H54 (cell line): ENCODE data around the gene ANKDD1A.

Experiments
- DNase-seq: peaks from one replicate; pipeline ENCODE4 v3.0.0; 2011; ENCODE audit warnings: low spot score, mixed read lengths; ENCODE audit not compliant: insufficient read length
- FAIRE-seq: peaks from 3 replicates; lab custom pipeline; 2011; peaks lifted over from hg19 to GRCh38; lab: Jason Lieb, UNC
- POLR2A ChIP-seq: IDR thresholded peaks from 2 replicates; pipeline ENCODE4 v1.6.1; 2011; ENCODE audit warnings: low read depth, mild to moderate bottlenecking, low read length

Gene ANKDD1A

GRCh38 chr15:64921711-64922110 is 10.0 kb downstream of the ANKDD1A start:
- no peak for DNase-seq
- FAIRE-seq: no peak
- no peak for TF ChIP-seq POLR2A

- FAIRE-seq (no peak), DNase-seq (no peak)
- no peak for TF ChIP-seq POLR2A
These were observed 11.8 kb downstream of the ANKDD1A start for GRCh38 chr15:64923546-64923945.

GRCh38 chr15:64925335-64926330 is 13.9 kb downstream of the ANKDD1A start:
- no peak for TF ChIP-seq POLR2A
- FAIRE-seq: no peak
- DNase-seq: no peak

- TF ChIP-seq POLR2A: no peak
- FAIRE-seq (no peak), DNase-seq (no peak)
These were observed 15.0 kb downstream of the ANKDD1A start for GRCh38 chr15:64926661-64927060.

GRCh38 chr15:64928626-64929220 is 17.0 kb downstream of the ANKDD1A start:
- DNase-seq (no peak), FAIRE-seq (no peak)
- TF ChIP-seq POLR2A: no peak

GRCh38 chr15:64930019-64930652 is 18.4 kb downstream of the ANKDD1A start:
- no peak for TF ChIP-seq POLR2A
- DNase-seq (no peak), FAIRE-seq (no peak)

GRCh38 chr15:64930778-64931371 is 19.2 kb downstream of the ANKDD1A start:
- TF ChIP-seq POLR2A: no peak
- peak; percentile 57 for DNase-seq
- no peak for FAIRE-seq

GRCh38 chr15:64931381-64931780 is 19.7 kb downstream of the ANKDD1A start:
- no peak for FAIRE-seq
- no peak for TF ChIP-seq POLR2A
- no peak for DNase-seq

GRCh38 chr15:64934023-64934422 is 22.3 kb downstream of the ANKDD1A start:
- DNase-seq (no peak), FAIRE-seq (no peak)
- no peak for TF ChIP-seq POLR2A

- FAIRE-seq (no peak), DNase-seq (no peak)
- no peak for TF ChIP-seq POLR2A
These were observed 26.5 kb downstream of the ANKDD1A start for GRCh38 chr15:64938192-64938591.

- no peak for TF ChIP-seq POLR2A
- FAIRE-seq (no peak), DNase-seq (no peak)
These were observed 30.7 kb downstream of the ANKDD1A start for GRCh38 chr15:64942356-64942755.

- DNase-seq (no peak), FAIRE-seq (no peak)
- no peak for TF ChIP-seq POLR2A
These were observed 32.0 kb downstream of the ANKDD1A start for GRCh38 chr15:64943512-64944225.

- TF ChIP-seq POLR2A: no peak
- no peak for DNase-seq
- FAIRE-seq: no peak
These were observed 33.3 kb downstream of the ANKDD1A start for GRCh38 chr15:64944961-64945360.
